ENCODE data around the gene PPIP5K1. TPM values are rescaled to one million over a fixed set of nuclear protein-coding genes. Genes with fewer than 3 reads are reported as not detected.

The PPIP5K1 gene
- total and polyA plus RNA-seq, 9 of the 15 experiments (the other 6 are each of a cell fraction or from before 2014, with no cell fraction given): 2.5 to 74.6 (median 35.1) TPM

DNA sequence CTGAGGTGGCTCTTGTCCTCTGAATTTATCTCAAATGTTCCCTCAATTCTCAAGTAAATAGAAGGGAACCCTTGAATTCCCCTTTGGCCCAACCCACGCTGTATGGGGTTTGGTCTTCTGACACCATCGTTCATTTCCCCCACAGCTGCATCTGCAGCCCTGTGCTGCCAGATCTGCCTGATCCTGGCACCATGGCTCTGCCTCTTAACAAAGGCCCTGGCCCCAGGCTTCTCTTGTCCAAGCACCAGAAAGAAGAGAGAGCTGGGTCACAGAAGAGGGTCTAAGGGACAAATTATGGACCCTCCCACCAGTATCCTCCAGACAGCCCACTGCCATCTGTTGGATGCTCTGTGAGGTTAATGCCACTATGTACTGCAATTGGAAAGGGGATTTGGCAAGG is 70.8 kb downstream of the PPIP5K1 start:
- Histone ChIP-seq H3K36me3 (ENCODE audit: control insufficient read depth, insufficient read depth, low read length) (peaks cover 40% of the 10 kb centered on the region; the same call in 2 of the 3 replicates), H4K20me1 (replicated peaks; ENCODE audit: control insufficient read depth, insufficient read depth, low read length) (no peaks in the 10 kb centered on the region), H3K4me2 (ENCODE audit: insufficient read depth, low read length) (peak overlapping the region; percentile 98), H3K27me3 (ENCODE audit: control insufficient read depth in 2 of 2, insufficient read depth in 2 of 2, low read length in 2 of 2) (no peaks in the 10 kb centered on the region), H3K9ac (ENCODE audit: insufficient read depth in 1 of 2, low read depth in 2 of 2, low read length in 2 of 2) (peak overlapping the region; percentile 63 to 79; a peak in 2 of 4 replicates), H3K4me3 (no peak overlapping the region; the same call in 1 of the 2 replicates), H3K27ac (ENCODE audit: extremely low read depth, low read depth, low read length) (no peak overlapping the region), H2AFZ (ENCODE audit: low read depth, low read length) (no peak overlapping the region), H3K4me1 (replicated peaks in 1 of 2; ENCODE audit: control insufficient read depth in 2 of 2, insufficient read depth in 2 of 2, low read length in 2 of 2) (peaks cover 39 to 40% of the 10 kb centered on the region in 2 experiments), H3K9me3 (replicated peaks; ENCODE audit: control insufficient read depth, insufficient read depth, low read depth, low read length) (no peaks in the 10 kb centered on the region), H3K79me2 (ENCODE audit: control insufficient read depth, insufficient read depth, low read length) (peaks cover 24% of the 10 kb centered on the region; the same call in 2 of the 3 replicates), H3K9me1 (ENCODE audit: control insufficient read depth, insufficient read depth, low read length) (no peaks in the 10 kb centered on the region)
- in situ Hi-C loops (cut with MboI) (no loop called here), intact Hi-C loops (cut with micrococcal nuclease) (no loop called here)
- no TSS peak for BruUV-seq (replicated peaks)
- FAIRE-seq (no peak), DNase-seq (ENCODE audit: extremely low read depth in 1 of 4, low spot score in 3 of 4) (peak in 1 of 4 experiments; percentile 6), ATAC-seq (no peak)
- no peak for TF ChIP-seq PHB2 (IDR thresholded peaks at IDR 0.05; ENCODE audit: low read depth)
- no peak for TF ChIP-seq SETDB1 (IDR thresholded peaks at IDR 0.05; ENCODE audit: low read length)
- TF ChIP-seq ZEB2 (IDR thresholded peaks at IDR 0.05): no peak
- TF ChIP-seq CHD1 (IDR thresholded peaks at IDR 0.05; ENCODE audit: low read length): no peak
- no peak for TF ChIP-seq NFIX (CRISPR knock-in tag; IDR thresholded peaks at IDR 0.05; ENCODE audit: low read depth)
- no peak for TF ChIP-seq RHOXF2B (CRISPR knock-in tag; conservative IDR thresholded peaks at IDR 0.05)
- no peak for TF ChIP-seq NEUROD1 (IDR thresholded peaks at IDR 0.05; ENCODE audit: borderline replicate concordance, low read depth, low read length, partially characterized antibody)
- no peak for TF ChIP-seq ZNF76 (CRISPR knock-in tag; IDR thresholded peaks at IDR 0.05; ENCODE audit: borderline replicate concordance)
- no peak for TF ChIP-seq ZNF263 (CRISPR knock-in tag; IDR thresholded peaks at IDR 0.05; ENCODE audit: borderline replicate concordance)
- TF ChIP-seq SMARCE1 (IDR thresholded peaks at IDR 0.05): no peak
- no peak for TF ChIP-seq CC2D1A (IDR thresholded peaks at IDR 0.05)
- TF ChIP-seq ZNF668 (CRISPR knock-in tag; IDR thresholded peaks at IDR 0.05): no peak
- ChIA-PET CTCF (ENCODE audit: low intra/inter-chr PET ratio) (no interaction called here), POLR2A (interaction anchor here (0.7 to 9.1 kb wide), 3 partner anchors 9 to 12 kb away, joined by 3 to 63 read pairs (median 7); no protein-coding TSS in a partner anchor)
- WGBS (ENCODE audit: insufficient coverage, low coverage, missing lambda C conversion rate): 45% methylated on average over 2 of the region's 2 CpGs

All from K562 (cell line).